Nephron progenitor cell (in vitro differentiated cells): Measurements from ENCODE around the gene UNC13B.

Experiments
- DNase-seq: peaks from one replicate; pipeline ENCODE4 v3.0.0; 2021
- H3K27ac Mint-ChIP-seq: 2 replicates; pipeline ENCODE4 v1.8.0; 2021; ENCODE audit warnings: mild to moderate bottlenecking, moderate library complexity, mixed read lengths
- H3K27me3 Mint-ChIP-seq: 2 replicates; pipeline ENCODE4 v1.8.0; 2021; ENCODE audit warnings: mild to moderate bottlenecking, low read depth, mixed read lengths; ENCODE audit not compliant: poor library complexity
- H3K36me3 Mint-ChIP-seq: 2 replicates; pipeline ENCODE4 v1.8.0; 2021; ENCODE audit warnings: low read depth, mixed read lengths
- H3K4me1 Mint-ChIP-seq: 2 replicates; pipeline ENCODE4 v1.8.0; 2021; ENCODE audit warnings: mixed read lengths
- H3K4me3 Mint-ChIP-seq: 2 replicates; pipeline ENCODE4 v1.8.0; 2021; ENCODE audit warnings: mild to moderate bottlenecking, moderate library complexity, mixed read lengths
- H3K9me3 Mint-ChIP-seq: 2 replicates; pipeline ENCODE4 v1.8.0; 2021; ENCODE audit warnings: mild to moderate bottlenecking, moderate library complexity, mixed read lengths
- CTCF ChIP-seq: fragments of 200-600 bp; sonication (generic); IDR thresholded peaks from 2 replicates; pipeline ENCODE4 v1.5.0; 2021; ENCODE audit warnings: antibody characterized with exemption

UNC13B gene

GRCh38 chr9:35253075-35253474 lies 91.3 kb downstream of the UNC13B start:
- no peaks in the 10 kb centered on the region for H3K36me3 Mint-ChIP-seq
- peaks cover 5% of the 10 kb centered on the region for H3K9me3 Mint-ChIP-seq
- no peak overlapping the region for H3K4me3 Mint-ChIP-seq
- H3K27me3 Mint-ChIP-seq = peaks cover 3% of the 10 kb centered on the region
- DNase-seq = no peak
- H3K27ac Mint-ChIP-seq = no peak overlapping the region
- TF ChIP-seq CTCF = no peak
- peaks cover 7% of the 10 kb centered on the region for H3K4me1 Mint-ChIP-seq

- no peaks in the 10 kb centered on the region for H3K36me3 Mint-ChIP-seq
- H3K27ac Mint-ChIP-seq = no peak overlapping the region
- H3K4me1 Mint-ChIP-seq = peaks cover 7% of the 10 kb centered on the region
- no peak for DNase-seq
- TF ChIP-seq CTCF = no peak
- H3K27me3 Mint-ChIP-seq = peaks cover 3% of the 10 kb centered on the region
- no peaks in the 10 kb centered on the region for H3K9me3 Mint-ChIP-seq
- no peak overlapping the region for H3K4me3 Mint-ChIP-seq
Observed at GRCh38 chr9:35254237-35254636, 92.4 kb downstream of the UNC13B start.

- no peak overlapping the region for H3K4me3 Mint-ChIP-seq
- H3K36me3 Mint-ChIP-seq = no peaks in the 10 kb centered on the region
- peaks cover 3% of the 10 kb centered on the region for H3K27me3 Mint-ChIP-seq
- TF ChIP-seq CTCF = no peak
- peaks cover 7% of the 10 kb centered on the region for H3K4me1 Mint-ChIP-seq
- no peak overlapping the region for H3K27ac Mint-ChIP-seq
- H3K9me3 Mint-ChIP-seq = no peaks in the 10 kb centered on the region
- no peak for DNase-seq
Observed at GRCh38 chr9:35254984-35255857, 93.4 kb downstream of the UNC13B start.

GRCh38 chr9:35257986-35258659 lies 96.3 kb downstream of the UNC13B start:
- no peaks in the 10 kb centered on the region for H3K9me3 Mint-ChIP-seq
- TF ChIP-seq CTCF = no peak
- peaks cover 7% of the 10 kb centered on the region for H3K4me1 Mint-ChIP-seq
- H3K36me3 Mint-ChIP-seq = no peaks in the 10 kb centered on the region
- no peak overlapping the region for H3K27ac Mint-ChIP-seq
- H3K27me3 Mint-ChIP-seq = peaks cover 3% of the 10 kb centered on the region
- DNase-seq = no peak
- H3K4me3 Mint-ChIP-seq = no peak overlapping the region

- Mint-ChIP-seq H3K36me3 (no peaks in the 10 kb centered on the region), H3K4me1 (peaks cover 7% of the 10 kb centered on the region), H3K27me3 (peaks cover 3% of the 10 kb centered on the region), H3K27ac (no peak overlapping the region), H3K4me3 (no peak overlapping the region), H3K9me3 (no peaks in the 10 kb centered on the region)
- peak; percentile 61 for DNase-seq
- peak; percentile 72 for TF ChIP-seq CTCF
Observed at GRCh38 chr9:35258660-35259474, 97.1 kb downstream of the UNC13B start.
